Tibial nerve (tissue), 4 donors: Measurements from ENCODE around the gene HEPHL1.

Source experiments
- EP300 ChIP-seq, 2 donors: sonication (generic); formaldehyde crosslinking; IDR thresholded peaks; one replicate each; pipeline ENCODE4 v1.6.1; 2017; ENCODE audit warnings: antibody characterized with exemption in 2 of 2, mild to moderate bottlenecking in 1 of 2
- TF ChIP-seq, protein P1 (sequence below), 5 experiments: fragments of 200-600 bp in 3 of 5; fragments of 450-650 bp in 2 of 5; sonication (generic) in 3 of 5; IDR thresholded peaks; one replicate each; pipeline ENCODE4 v1.5.1; 2016 to 2019; ENCODE audit warnings: antibody characterized with exemption in 5 of 5, mild to moderate bottlenecking in 3 of 5, moderate library complexity in 2 of 5

- TF ChIP-seq, protein P1, sequence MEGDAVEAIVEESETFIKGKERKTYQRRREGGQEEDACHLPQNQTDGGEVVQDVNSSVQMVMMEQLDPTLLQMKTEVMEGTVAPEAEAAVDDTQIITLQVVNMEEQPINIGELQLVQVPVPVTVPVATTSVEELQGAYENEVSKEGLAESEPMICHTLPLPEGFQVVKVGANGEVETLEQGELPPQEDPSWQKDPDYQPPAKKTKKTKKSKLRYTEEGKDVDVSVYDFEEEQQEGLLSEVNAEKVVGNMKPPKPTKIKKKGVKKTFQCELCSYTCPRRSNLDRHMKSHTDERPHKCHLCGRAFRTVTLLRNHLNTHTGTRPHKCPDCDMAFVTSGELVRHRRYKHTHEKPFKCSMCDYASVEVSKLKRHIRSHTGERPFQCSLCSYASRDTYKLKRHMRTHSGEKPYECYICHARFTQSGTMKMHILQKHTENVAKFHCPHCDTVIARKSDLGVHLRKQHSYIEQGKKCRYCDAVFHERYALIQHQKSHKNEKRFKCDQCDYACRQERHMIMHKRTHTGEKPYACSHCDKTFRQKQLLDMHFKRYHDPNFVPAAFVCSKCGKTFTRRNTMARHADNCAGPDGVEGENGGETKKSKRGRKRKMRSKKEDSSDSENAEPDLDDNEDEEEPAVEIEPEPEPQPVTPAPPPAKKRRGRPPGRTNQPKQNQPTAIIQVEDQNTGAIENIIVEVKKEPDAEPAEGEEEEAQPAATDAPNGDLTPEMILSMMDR (IDR thresholded peaks at IDR 0.05), result no peak
- no peak for TF ChIP-seq EP300 (IDR thresholded peaks at IDR 0.05)
Observed at GRCh38 chr11:94154095-94154856, 133.1 kb downstream of the HEPHL1 start.
